GM21526 (cell line): ENCODE measurements around the gene CHD9NB.
A peak's percentile ranks its signal among the peaks of the same experiment; 100 is the strongest.
"Not testable (repeated sequence)": the region's sequence is repeated elsewhere in the genome, so short reads cannot be mapped to it uniquely, and the experiment has no call there.

Source experiments
- ATAC-seq: cut with Tn5 transposase; IDR thresholded peaks from one replicate; pipeline ENCODE4 v1.9.1; 2021; ENCODE audit warnings: moderate library complexity; ENCODE audit not compliant: unreplicated experiment, low FRiP score

CHD9NB gene

GRCh38 chr16:53084746-53085334, 32.1 kb upstream of the CHD9NB start:
- no peak for ATAC-seq

GRCh38 chr16:53084141-53084541, 31.4 kb upstream of the CHD9NB start:
- ATAC-seq = no peak

- no peak for ATAC-seq
These were observed 30.4 kb upstream of the CHD9NB start for GRCh38 chr16:53083119-53083518.

- no peak for ATAC-seq
These were observed 29.8 kb upstream of the CHD9NB start for GRCh38 chr16:53082509-53082908.

GRCh38 chr16:53081686-53082407, 29.1 kb upstream of the CHD9NB start:
- no peak for ATAC-seq

- ATAC-seq = no peak
These were observed 28.3 kb upstream of the CHD9NB start for GRCh38 chr16:53081032-53081424.

GRCh38 chr16:53080345-53081031, 27.8 kb upstream of the CHD9NB start:
- no peak for ATAC-seq

GRCh38 chr16:53078765-53079485, 26.2 kb upstream of the CHD9NB start:
- ATAC-seq = no peak

GRCh38 chr16:53078247-53078646, 25.6 kb upstream of the CHD9NB start:
- no peak for ATAC-seq

GRCh38 chr16:53075461-53075860, 22.8 kb upstream of the CHD9NB start:
- not testable (repeated sequence) for ATAC-seq

- ATAC-seq = not testable (repeated sequence)
These were observed 21.6 kb upstream of the CHD9NB start for GRCh38 chr16:53074296-53074695.

GRCh38 chr16:53073022-53073421, 20.3 kb upstream of the CHD9NB start:
- ATAC-seq = no peak

- ATAC-seq = peak; percentile 57
These were observed 19.1 kb upstream of the CHD9NB start for GRCh38 chr16:53071748-53072301.

- no peak for ATAC-seq
These were observed 17.1 kb upstream of the CHD9NB start for GRCh38 chr16:53069772-53070171.

- peak; percentile 42 for ATAC-seq
These were observed 15.7 kb upstream of the CHD9NB start for GRCh38 chr16:53068423-53068833.

- ATAC-seq = no peak
These were observed 15.0 kb upstream of the CHD9NB start for GRCh38 chr16:53067675-53068074.

GRCh38 chr16:53065461-53066061, 12.9 kb upstream of the CHD9NB start:
- ATAC-seq = no peak

- no peak for ATAC-seq
These were observed 11.4 kb upstream of the CHD9NB start for GRCh38 chr16:53064081-53064578.

- peak; percentile 91 for ATAC-seq
These were observed 9.0 kb upstream of the CHD9NB start for GRCh38 chr16:53061701-53062159.

- ATAC-seq = peak; percentile 25
These were observed 8.6 kb upstream of the CHD9NB start for GRCh38 chr16:53061256-53061655.
